WERI-Rb-1 (cell line): Measurements from ENCODE around the gene LPGAT1.

Source experiments
- DNase-seq: peaks from one replicate; pipeline ENCODE4 v3.0.0-alpha.2; 2020
- H3K27ac ChIP-seq: fragments of 250-450 bp; sonication (Bioruptor Pico); 2 replicates; pipeline ENCODE4 v1.5.1; 2020; ENCODE audit warnings: mild to moderate bottlenecking, moderate library complexity
- H3K27me3 ChIP-seq: fragments of 250-450 bp; sonication (Bioruptor Pico); 2 replicates; pipeline ENCODE4 v1.5.1; 2021; ENCODE audit warnings: mild to moderate bottlenecking, low read depth, moderate library complexity; ENCODE audit not compliant: insufficient read depth, severe bottlenecking
- H3K36me3 ChIP-seq: fragments of 250-450 bp; sonication (Bioruptor Pico); 2 replicates; pipeline ENCODE4 v1.5.1; 2020; ENCODE audit warnings: mild to moderate bottlenecking, moderate library complexity
- H3K4me3 ChIP-seq: 2 replicates; pipeline ENCODE4 v1.5.1; 2011; ENCODE audit warnings: low read depth, mild to moderate bottlenecking, control low read depth, low read length
- H3K9me3 ChIP-seq: fragments of 250-450 bp; sonication (Bioruptor Pico); 2 replicates; pipeline ENCODE4 v1.5.1; 2021; ENCODE audit warnings: mild to moderate bottlenecking, moderate library complexity; ENCODE audit not compliant: severe bottlenecking
- TF ChIP-seq, protein P1 (sequence below): IDR thresholded peaks from 2 replicates; pipeline ENCODE4 v1.5.1; 2011; ENCODE audit warnings: low read depth, mild to moderate bottlenecking, control low read depth, inconsistent platforms, low read length

The LPGAT1 gene

DNA sequence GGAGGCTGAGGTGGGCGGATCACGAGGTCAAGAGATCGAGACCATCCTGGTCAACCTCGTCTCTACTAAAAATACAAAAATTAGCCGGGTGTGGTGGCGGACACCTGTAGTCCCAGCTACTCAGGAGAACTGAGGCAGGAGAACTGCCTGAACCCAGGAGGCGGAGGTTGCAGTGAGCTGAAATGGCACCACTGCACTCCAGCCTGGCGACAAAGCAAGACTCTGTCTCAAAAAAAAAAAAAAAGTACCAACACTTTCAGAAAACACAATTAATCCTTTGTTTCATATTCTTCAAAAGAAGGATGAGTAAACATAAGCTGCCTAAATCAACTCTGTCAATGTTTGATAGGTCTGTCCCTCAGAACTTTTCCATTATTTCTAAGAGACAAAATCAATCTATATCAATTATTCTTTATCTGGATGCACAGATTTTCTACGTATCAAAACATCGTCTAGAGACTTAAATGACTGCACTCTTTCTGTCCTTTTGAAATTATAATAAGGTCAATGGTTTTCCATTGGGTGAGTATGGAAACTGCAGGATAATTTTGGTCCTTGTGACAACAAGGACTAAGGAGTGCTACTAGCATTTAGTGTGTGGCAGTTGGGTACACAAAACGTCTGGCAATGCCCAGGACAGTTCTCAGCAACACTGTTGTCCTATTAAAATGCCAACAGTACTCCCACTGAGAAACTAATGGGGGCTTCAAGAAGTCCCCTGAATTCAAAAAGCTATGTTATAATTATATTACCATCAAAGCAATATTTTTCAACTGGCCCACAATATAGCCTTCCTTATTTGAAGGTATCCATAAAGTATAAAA, 40.7 kb downstream of the LPGAT1 start:
- no peaks in the 10 kb centered on the region for H3K27me3 ChIP-seq
- H3K4me3 ChIP-seq = no peak overlapping the region
- TF ChIP-seq, protein P1, sequence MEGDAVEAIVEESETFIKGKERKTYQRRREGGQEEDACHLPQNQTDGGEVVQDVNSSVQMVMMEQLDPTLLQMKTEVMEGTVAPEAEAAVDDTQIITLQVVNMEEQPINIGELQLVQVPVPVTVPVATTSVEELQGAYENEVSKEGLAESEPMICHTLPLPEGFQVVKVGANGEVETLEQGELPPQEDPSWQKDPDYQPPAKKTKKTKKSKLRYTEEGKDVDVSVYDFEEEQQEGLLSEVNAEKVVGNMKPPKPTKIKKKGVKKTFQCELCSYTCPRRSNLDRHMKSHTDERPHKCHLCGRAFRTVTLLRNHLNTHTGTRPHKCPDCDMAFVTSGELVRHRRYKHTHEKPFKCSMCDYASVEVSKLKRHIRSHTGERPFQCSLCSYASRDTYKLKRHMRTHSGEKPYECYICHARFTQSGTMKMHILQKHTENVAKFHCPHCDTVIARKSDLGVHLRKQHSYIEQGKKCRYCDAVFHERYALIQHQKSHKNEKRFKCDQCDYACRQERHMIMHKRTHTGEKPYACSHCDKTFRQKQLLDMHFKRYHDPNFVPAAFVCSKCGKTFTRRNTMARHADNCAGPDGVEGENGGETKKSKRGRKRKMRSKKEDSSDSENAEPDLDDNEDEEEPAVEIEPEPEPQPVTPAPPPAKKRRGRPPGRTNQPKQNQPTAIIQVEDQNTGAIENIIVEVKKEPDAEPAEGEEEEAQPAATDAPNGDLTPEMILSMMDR = no peak
- peaks cover 70% of the 10 kb centered on the region for H3K36me3 ChIP-seq
- no peak overlapping the region for H3K27ac ChIP-seq
- H3K9me3 ChIP-seq = no peaks in the 10 kb centered on the region
- no peak for DNase-seq

GRCh38 chr1:211788626-211789025, 41.9 kb downstream of the LPGAT1 start:
- no peaks in the 10 kb centered on the region for H3K9me3 ChIP-seq
- no peak for DNase-seq
- peaks cover 65% of the 10 kb centered on the region for H3K36me3 ChIP-seq
- H3K27ac ChIP-seq = no peak overlapping the region
- no peak overlapping the region for H3K4me3 ChIP-seq
- no peaks in the 10 kb centered on the region for H3K27me3 ChIP-seq
- TF ChIP-seq, protein P1 = no peak

GRCh38 chr1:211783897-211784296, 46.7 kb downstream of the LPGAT1 start:
- TF ChIP-seq, protein P1 = no peak
- Histone ChIP-seq H3K36me3 (peaks cover 48% of the 10 kb centered on the region), H3K4me3 (no peak overlapping the region), H3K27ac (no peak overlapping the region), H3K27me3 (no peaks in the 10 kb centered on the region), H3K9me3 (no peaks in the 10 kb centered on the region)
- DNase-seq = no peak

GRCh38 chr1:211783266-211783665, 47.3 kb downstream of the LPGAT1 start:
- DNase-seq = no peak
- no peaks in the 10 kb centered on the region for H3K27me3 ChIP-seq
- no peak overlapping the region for H3K27ac ChIP-seq
- TF ChIP-seq, protein P1 = no peak
- peaks cover 51% of the 10 kb centered on the region for H3K36me3 ChIP-seq
- no peak overlapping the region for H3K4me3 ChIP-seq
- H3K9me3 ChIP-seq = no peaks in the 10 kb centered on the region

GRCh38 chr1:211781260-211781659, 49.3 kb downstream of the LPGAT1 start:
- no peak for DNase-seq
- H3K27ac ChIP-seq = no peak overlapping the region

More at GRCh38 chr1:211781260-211781659, 49.3 kb downstream of the LPGAT1 start:
- Histone ChIP-seq H3K36me3 (peaks cover 53% of the 10 kb centered on the region), H3K9me3 (no peaks in the 10 kb centered on the region), H3K27me3 (no peaks in the 10 kb centered on the region), H3K4me3 (no peak overlapping the region)
- TF ChIP-seq, protein P1 = no peak
